Measurements from ENCODE around the gene C1S. TPM values are rescaled to one million over a fixed set of nuclear protein-coding genes. Genes with fewer than 3 reads are reported as not detected.
"Not testable (repeated sequence)": the region's sequence is repeated elsewhere in the genome, so short reads cannot be mapped to it uniquely, and the experiment has no call there.

The C1S gene
- total RNA-seq, 1 donor from 2014 or later = 1.7 TPM

DNA sequence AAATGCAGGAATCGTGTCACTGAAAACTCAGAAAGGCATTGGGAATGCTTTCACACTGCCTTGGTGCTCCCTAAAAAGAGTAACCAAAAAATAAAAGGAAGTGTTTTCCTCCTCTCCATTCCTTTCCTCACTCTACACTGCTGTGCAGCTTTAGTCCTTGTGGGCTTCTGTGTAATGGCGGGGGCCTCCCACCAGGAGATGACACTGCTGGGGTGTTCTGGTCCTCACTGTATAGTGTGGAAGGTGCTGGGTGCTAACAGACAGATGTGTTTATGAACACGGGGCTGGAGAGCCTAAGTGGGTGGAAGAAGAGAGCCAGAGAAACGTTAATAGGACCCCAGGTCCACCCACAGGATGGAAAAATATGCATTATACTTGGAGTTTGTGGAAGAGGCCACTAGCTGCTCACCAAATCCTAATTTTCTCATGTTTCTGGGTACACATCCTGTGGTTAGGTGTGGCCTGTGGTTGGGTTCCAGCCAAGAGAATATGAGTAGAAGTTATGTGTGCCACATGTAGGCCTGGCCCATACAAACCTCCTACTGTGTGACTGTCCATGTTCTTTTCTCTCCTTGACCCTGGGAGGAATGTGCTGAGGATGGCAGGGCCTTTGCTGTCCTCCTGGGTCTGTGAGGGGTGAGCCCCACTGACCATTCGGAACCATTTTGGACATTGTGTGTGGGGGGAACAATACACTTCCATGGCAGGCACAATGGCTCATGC is 14.0 kb upstream of the C1S start:
- intact Hi-C loops (cut with micrococcal nuclease) = no loop called here

DNA sequence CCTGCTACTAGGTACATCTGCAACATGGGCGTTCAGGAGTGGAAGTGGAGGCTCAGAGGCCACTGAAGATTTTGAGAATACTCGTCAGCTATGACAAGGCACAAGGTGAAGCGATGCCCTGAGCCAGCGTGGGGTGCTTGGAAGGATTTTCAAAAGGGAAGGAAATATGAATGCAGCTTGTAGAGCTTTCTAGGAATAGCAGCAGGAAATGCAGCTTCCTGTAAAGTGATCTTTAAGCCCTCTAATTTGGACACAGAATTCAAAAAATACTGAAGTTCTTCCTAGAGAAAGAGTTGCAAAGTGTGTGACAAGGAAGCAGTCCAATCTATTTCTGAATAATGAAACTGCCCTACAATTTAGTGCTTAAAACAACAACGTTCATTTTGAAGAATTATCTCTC is 13.2 kb upstream of the C1S start:
- intact Hi-C loops (cut with micrococcal nuclease) = no loop called here

DNA sequence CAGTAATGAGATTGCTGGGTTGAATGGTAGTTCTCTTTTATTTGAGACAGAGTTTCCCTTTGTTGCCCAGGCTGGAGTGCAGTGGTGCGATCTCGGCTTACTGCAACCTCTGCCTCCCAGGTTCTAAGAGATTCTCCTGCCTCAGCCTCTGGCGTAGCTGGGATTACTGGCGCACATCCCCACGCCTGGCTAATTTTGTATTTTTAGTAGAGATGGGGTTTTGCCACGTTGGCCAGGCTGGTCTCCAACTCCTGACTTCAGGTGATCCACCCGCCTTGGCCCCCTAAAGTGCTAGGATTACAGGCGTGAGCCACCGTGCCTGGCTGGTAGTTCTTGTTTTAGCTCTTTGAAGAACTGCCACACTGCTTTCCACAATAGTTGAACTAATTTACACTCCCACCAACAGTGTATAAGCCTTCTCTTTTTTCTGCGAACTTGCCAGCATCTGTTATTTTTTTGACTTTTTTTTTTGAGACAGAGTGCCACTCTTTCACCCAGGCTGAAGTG is 11.0 kb upstream of the C1S start:
- intact Hi-C loops (cut with micrococcal nuclease) = not testable (repeated sequence)

DNA sequence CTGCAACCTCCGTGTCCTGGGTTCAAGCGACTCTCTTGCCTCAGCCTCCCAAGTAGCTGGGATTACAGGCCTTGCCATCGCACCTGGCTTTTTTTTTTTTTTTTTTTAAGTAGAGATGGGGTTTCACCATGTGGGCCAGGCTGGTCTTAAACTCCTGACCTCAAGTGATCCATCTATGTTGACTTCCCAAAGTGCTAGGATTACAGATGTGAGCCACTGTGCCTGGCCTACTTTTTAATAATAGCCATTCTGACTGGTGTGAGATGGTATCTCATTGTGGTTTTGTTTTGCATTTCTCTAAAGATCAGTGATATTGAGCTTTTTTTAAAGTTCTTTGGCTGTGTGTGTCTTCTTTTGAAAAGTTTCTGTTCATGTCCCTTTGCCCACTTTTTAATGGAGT is 10.5 kb upstream of the C1S start:
- intact Hi-C loops (cut with micrococcal nuclease) = not testable (repeated sequence)

DNA sequence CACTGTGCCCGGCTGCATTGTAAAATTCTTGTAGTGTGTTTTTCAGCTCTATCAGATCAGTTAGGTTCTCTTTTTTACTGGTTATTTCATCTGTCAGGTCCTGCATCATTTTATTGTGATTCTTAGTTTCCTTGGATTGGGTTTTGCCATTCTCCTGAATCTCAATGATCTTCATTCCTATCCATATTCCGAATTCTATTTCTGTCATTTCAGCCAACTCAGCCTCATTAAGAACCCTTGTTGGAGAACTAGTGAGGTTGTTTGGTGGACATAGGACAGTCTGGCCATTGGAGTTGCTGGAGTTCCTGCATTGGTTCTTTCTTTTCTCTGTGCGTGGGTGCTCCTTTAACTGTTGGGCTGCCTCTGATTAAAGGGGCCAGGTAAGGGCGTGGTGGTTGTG is 5.6 kb upstream of the C1S start:
- intact Hi-C loops (cut with micrococcal nuclease) = loop anchor here (1.0 kb wide), 1 partner anchor 28 kb away; no protein-coding TSS in a partner anchor

DNA sequence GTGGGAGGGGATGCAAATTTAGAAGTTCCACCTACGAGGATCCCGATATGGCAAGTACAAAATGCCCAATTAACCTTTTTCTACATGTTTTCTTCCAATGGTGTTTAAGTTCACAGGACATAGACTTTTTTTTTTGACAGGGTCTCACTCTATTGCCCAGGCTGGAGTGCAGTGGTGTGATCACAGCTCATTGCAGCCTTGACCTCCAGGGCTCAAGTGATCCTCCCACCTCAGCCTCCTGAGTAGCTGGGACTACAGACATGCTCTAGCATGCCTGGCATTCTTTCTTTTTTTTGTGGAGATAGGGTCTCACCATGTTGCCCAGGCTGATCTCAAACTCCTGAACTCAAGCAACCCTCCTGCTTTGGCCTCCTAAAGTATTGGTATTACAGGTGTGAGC is 4.8 kb upstream of the C1S start:
- intact Hi-C loops (cut with micrococcal nuclease) = not testable (repeated sequence)

DNA sequence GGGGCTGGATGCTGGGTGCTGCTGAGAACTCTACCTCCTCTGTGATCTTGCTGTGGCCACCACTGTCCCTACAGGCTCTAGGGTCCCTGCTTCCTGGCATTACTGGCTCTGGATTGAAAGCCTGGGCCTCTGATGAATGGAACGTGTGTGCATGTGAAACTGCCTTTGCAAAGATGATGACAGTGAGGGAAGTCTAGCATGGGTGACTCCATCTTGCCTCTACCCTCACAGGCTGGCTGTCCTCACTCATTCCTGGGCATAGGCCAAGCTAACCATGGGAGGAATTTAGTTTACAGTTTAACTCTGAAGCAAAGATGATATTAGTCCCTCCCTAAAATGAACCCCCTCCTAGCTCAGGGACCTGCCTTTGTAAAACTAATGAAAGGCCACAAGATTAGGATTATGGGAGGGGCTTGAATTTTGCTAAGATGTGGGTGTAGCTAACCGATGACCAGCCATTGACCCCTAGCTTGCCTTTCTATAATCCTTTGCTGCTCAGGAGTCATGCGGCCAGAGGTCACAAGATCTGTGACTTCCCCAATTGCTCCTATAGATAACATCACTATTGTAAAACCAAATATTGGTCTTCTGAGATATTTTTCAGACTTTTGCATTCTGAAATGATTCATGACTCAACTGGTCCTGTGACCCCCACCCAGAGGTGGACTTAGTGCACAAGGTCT is 2.2 kb upstream of the C1S start:
- intact Hi-C loops (cut with micrococcal nuclease) = no loop called here

DNA sequence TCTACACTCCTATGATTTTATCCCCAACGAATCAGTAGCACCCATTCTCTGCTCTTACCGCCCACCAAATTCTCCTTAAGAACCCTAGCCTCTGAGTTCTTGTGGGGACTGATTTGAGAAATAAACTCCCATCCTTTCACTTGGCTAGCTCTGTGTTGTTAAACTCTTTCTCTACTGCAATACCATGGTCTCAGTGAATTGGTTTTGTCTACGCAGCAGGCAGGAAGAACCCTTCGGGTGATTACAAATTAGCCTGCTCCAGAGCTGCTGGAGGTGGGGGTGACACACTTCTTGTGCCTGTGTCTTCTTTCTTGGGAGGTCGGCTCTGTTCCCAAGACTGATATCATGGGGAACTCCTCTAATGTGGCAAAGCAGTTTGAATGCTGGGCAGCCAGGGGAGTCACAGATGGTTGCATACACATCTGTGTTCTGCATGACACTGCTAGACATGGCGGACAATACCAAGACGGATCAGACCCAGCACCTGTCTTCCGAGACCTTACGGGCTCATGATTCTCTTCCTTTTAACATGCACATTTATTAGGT is 1.6 kb upstream of the C1S start:
- intact Hi-C loops (cut with micrococcal nuclease) = no loop called here

DNA sequence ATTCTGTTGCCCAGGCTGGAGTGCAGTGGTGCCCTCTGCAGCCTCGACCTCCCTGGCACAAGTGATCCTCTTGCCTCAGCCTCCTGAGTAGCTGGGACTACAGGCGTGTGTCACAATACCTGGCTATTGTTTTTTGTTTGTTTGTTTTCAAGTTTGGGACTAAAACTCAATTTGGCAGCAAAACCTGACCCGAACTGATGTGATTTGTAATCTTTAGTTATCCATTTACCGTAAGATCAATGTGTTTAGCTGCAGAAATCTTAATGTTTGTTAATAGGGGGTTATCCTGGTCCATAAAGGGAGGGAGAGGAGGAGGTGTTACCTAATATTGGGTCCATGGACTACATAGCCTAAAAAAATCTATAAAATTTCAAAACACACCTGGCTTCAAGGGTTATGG is 738 bp upstream of the C1S start:
- intact Hi-C loops (cut with micrococcal nuclease) = no loop called here

DNA sequence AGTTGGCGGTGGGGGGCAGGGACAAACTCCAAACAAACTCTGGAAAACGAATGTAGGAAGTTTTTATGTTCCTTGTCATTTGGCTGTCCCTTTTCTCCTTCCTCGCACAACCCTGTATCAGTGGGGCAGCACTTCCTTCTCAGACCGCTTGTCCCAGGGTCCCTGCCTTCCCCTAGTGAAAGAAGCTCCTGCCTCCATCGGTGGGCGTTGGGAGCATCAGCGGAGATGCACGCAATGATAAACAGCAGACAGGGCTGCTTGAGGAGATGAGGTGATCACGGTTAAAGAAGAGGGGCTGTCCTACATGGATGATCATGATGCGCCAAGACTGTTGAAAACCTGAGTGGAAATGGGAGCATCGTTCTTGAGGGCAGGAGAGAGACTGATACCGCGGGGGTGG is 620 bp downstream of the C1S start:
- intact Hi-C loops (cut with micrococcal nuclease) = no loop called here

DNA sequence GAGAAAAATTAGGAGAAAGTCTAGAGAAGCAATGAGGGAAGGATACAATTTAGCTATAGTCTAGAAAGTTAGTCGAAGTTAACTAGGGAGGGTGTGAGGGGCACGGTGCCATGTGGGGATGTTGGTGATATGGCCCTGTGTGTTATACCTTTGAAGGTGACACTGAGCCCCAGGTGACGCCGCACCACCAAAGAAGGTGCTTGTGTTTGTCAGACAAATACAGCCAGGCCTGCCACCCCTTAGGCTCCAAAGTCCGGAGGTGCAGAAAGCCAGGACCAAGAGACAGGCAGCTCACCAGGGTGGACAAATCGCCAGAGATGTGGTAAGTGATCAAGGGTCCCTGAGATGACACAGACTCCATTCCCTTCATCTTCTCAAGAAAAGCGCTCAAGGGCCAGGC is 1.1 kb downstream of the C1S start:
- intact Hi-C loops (cut with micrococcal nuclease) = no loop called here

DNA sequence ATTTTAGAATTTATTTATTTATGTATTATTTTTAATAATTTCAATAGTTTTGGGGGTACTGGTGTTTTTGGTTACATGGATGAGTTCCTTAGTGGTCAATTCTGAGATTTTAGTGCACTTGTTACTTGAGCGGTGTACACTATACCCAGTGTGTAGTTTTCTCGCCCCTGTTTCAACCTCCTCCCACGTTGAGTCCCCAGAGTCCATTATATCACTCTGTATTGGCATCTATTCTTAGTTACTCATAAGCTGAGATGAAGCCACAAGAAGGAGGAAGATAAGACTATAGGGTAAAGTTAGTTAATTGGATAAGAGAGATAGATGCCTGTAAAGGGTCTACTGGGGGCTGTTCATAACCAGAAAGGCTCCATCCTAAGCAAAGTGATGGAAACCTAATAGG is 4.0 kb downstream of the C1S start:
- intact Hi-C loops (cut with micrococcal nuclease) = no loop called here

DNA sequence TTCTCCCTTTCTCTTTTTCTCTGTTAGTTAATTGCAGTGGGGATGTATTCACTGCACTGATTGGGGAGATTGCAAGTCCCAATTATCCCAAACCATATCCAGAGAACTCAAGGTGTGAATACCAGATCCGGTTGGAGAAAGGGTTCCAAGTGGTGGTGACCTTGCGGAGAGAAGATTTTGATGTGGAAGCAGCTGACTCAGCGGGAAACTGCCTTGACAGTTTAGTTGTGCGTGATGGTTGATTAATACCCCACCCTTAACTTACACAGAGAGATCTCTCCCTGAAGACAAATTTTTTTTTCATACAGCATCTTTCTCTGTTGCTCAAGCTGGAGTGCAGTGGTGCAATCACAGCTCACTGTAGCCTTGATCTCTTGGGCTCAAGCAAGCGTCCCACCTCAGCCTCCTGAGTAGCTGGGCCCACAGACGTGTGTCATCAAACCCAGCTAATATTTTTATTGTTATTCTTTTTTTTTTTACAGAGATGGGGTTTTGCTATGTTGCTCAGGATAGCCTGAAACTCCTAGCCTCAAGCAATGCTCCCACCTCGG is 4.6 kb downstream of the C1S start:
- intact Hi-C loops (cut with micrococcal nuclease) = no loop called here

DNA sequence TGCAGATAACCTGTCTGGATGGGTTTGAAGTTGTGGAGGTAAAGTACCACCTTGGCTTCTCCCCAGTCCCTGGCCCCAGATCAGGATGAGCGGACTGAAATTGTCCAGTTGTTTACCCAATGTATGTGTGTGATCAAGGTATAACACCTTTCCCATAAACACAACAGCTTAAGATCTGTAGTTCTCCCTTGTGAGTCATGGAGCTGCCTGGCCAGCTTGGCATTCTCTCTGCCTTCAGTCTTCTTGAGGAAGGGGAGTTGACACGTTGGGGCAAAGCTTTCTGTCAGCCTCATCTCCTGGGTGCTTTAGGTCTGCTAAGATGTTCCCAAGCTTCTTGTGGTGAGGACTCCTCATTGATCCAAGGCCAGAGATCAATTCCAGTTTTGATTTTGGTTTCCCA is 6.1 kb downstream of the C1S start:
- intact Hi-C loops (cut with micrococcal nuclease) = no loop called here

DNA sequence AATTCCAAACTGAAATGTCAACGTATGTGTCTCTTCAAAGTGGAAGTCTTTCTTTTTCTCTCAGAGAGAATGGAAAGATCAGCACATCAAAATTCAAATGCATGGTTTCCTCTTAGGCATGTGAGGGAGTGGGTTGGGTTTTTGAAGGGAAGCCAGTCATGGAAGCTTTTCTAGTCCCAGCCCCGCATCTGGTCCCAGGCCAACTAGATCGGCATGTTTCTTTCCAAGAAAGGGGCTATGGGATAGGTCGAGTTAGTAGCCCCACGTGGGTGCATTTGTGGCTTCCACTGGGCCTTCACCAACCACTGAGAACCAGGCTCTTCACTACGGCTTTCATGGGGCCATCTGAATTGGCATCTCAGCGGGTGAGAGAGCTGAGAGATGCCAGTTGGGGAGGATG is 6.6 kb downstream of the C1S start:
- intact Hi-C loops (cut with micrococcal nuclease) = no loop called here

DNA sequence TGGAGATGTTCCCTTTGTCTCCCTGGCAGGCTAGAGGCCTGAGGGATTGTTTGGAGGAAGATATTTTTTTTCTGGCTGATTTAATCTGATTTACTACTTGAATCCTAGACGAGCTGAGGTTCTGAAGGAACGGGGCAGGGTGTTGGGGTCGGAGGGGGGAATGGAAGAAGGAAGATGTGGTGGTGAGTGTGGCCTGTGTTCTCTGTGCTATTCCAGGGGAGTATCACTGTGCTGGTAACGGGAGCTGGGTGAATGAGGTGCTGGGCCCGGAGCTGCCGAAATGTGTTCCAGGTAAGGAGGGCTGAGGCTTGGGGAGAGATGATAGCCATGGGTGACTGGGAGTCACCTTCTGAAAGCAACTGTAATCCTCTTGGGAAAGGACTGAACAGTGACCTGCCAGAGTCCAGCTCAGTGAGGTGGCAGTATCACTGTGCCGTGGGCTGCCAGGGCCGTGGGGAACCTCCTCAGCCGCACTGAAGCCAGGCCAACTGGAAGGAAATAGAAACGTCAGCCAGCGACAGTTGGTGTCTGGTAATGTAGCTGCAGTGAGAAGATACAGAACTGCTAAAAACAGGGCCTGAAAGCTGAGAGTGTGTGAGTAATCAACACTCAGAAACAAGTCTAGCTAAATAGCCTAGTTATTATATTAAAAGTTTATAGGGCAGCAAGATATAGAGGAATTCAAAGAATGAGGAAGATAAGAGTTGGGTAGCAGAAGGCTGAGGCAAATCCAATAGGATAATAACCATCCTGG is 7.9 kb downstream of the C1S start:
- intact Hi-C loops (cut with micrococcal nuclease) = no loop called here

DNA sequence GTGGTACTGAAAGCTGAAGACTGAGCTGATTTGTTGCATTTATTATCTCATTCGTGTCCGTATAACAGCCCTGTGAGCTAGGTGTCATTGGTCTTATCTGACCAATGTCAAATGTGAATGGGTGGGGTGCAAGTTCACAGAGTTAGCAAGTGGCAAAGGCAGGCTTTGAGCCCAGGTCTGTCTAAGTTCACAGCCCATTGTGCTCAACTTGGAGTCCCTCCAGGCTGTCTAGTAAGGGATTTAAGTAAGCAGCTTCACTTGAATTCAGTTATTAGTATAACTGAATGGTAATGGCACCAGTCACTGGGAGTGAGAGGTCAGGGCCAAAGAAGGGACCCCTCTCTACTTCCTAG is 8.5 kb downstream of the C1S start:
- intact Hi-C loops (cut with micrococcal nuclease) = no loop called here

DNA sequence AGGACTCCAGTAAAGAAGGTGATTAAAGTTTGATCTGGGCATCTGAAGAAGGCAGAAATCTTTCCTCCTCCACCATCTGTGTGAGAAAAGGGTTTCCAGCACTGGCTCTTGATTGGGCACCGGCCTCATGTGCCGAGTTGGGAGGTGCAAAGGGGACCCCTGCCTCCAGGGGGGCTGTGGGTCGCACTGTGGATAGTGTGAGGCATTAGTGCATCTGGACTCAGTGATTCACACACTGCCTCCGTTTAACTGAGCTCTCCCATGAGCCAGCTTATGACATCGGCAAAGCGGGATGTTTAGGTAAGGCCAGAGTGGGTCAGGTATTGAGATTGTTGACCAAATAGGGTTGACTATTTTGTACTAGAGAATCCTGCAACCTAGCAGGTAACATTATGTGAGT is 8.9 kb downstream of the C1S start:
- intact Hi-C loops (cut with micrococcal nuclease) = no loop called here

DNA sequence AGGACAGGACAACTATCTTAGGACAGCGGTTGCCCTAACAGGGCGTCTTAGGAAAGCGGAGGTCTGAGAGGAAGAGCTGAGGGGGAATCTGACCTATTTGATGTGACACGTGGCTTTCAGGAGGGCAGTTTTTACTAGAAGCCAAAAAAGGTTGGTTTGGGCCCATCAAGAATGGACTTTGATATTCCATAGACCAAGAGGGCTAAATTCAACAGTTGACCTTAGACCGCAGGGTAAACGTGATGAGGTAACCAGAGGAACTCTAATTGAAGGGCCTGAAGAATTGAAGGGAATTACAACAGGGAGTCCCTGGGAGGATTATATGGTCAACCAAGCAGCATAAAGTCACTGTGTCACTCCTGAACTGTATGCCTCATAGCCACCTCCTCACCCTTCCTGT is 11.5 kb downstream of the C1S start:
- intact Hi-C loops (cut with micrococcal nuclease) = no loop called here

DNA sequence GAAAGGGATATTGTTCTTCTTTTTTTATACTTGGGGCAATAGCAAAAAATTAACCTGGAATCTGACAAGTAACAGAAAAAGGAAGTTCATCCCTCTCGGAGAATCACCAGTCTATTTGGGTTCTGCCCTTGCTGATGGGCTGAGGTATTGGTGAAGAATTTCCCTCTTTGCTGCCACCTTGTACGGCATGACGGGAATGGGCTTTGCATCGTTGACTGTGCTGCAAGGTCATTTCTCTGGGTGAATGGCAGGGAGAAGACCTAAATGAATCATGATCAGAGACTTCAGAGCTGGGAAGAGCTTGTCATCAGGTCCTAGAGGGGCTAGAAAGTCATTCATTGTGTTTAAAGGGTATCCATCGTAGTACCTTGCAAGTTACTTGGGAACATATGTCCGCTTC is 12.0 kb downstream of the C1S start:
- intact Hi-C loops (cut with micrococcal nuclease) = no loop called here

DNA sequence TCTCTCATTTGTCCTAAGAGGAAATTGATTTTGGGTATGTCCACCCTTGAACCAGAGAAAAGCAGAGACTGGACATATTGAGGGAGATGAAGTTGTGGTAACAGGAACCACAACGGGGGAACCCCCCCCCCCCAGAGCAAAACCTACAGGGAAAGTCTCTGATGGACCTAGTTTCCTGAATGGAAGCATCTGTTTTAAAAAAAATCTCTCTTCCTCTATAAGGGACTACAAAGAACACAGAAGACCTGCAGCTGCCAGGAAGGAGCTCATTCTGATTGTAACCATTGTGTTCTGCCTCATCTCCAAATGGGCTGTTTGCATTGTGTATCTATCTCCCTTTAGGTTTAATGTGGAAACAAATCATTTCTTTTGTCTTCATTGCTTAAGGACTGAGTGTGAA is 13.4 kb downstream of the C1S start:
- intact Hi-C loops (cut with micrococcal nuclease) = no loop called here

DNA sequence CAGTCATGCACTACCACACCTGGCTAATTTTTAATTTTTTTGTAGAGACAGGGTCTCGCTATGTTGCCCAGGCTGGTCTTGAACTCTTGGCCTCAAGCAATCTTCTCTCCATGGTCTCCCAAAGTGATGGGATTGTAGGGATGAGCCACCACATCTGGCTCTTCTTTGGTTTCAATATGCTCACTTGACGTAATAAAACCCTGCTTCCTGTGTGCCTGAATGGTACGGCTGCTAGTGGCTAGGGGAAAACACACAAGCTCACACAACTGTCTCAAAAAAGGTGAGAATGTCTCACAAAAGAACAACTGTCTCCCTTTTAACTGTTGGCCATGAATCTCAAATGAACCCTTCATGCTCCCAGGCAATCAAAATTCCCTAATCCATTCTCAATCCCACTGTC is 15.0 kb downstream of the C1S start:
- intact Hi-C loops (cut with micrococcal nuclease) = no loop called here
